Epithelial cell of prostate (primary cell): ENCODE results near the gene THAP6.

ENCODE experiments used
- DNase-seq: peaks from one replicate; pipeline ENCODE4 v3.0.0-alpha.2; 2011; ENCODE audit warnings: low read depth, low spot score
- H3K27ac ChIP-seq: fragments of 450-650 bp; 2 replicates; pipeline ENCODE4 v1.5.1; 2017; ENCODE audit warnings: mild to moderate bottlenecking

THAP6 gene

GRCh38 chr4:75565481-75565880 lies 51.2 kb downstream of the THAP6 start:
- no peak overlapping the region for H3K27ac ChIP-seq
- DNase-seq: no peak

DNA sequence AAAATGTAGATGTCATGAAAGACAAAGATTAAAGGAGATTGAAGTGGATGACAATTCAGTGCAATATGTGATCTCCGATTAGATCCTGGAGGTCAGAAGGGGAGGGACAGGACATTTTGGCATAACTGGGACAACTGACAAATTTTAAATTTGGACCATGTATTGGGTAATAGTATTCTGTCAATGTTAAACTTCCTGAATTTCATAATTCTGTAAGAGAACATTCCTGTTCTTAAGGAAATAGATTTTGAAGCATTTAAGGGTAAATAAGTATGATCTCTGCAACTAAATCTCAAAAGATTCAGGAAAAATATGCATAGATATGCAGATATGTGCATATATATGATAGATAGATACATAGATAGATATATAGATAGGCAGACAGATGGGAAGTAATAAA lies 52.6 kb downstream of the THAP6 start:
- no peak overlapping the region for H3K27ac ChIP-seq
- no peak for DNase-seq

DNA sequence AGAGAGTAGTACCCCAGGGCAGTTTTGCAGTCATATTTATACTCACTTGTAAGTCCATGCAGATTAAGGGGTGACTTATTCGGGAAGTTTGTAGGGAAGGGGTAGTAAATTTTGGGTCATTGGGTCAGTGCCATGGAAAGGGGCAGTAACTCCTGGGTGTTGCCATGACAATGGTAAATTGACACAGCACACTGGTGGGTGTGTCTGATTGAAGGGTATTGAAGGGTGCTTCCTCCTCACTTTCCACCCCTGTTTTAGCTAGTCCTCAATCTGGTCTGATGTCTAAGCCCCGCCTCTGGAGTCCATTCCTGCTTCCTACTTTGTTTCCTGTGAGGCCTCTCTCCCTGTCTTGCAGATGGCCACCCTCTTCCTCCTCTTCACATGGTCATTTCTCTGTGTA lies 53.5 kb downstream of the THAP6 start:
- H3K27ac ChIP-seq: no peak overlapping the region
- DNase-seq: no peak
